Karpas-422 (cell line): ENCODE results near the gene PDE4C. TPM values are rescaled to one million over a fixed set of nuclear protein-coding genes. Genes with fewer than 3 reads are reported as not detected.

Experiments used
- DNase-seq: peaks from one replicate; pipeline ENCODE4 v3.0.0-alpha.2; 2015
- H2AFZ ChIP-seq: fragments of 200-600 bp; sonication (generic); 2 replicates; pipeline ENCODE4 v1.6.1; 2014; ENCODE audit warnings: antibody characterized with exemption, low read length, mixed read lengths
- H3K27ac ChIP-seq: fragments of 200-600 bp; sonication (generic); 2 replicates; pipeline ENCODE4 v1.5.1; 2014; ENCODE audit warnings: mild to moderate bottlenecking, low read length, moderate library complexity
- H3K27me3 ChIP-seq: fragments of 200-600 bp; sonication (generic); 2 replicates; pipeline ENCODE4 v1.6.1; 2014; ENCODE audit warnings: low read length, mixed read lengths
- H3K36me3 ChIP-seq: fragments of 200-600 bp; sonication (generic); 2 replicates; pipeline ENCODE4 v1.6.1; 2014; ENCODE audit warnings: low read length, mixed read lengths; ENCODE audit not compliant: insufficient read depth
- H3K4me1 ChIP-seq: fragments of 200-600 bp; sonication (generic); 2 replicates; pipeline ENCODE4 v1.6.1; 2014; ENCODE audit warnings: mild to moderate bottlenecking, low read length, mixed read lengths
- H3K4me2 ChIP-seq: fragments of 200-600 bp; sonication (generic); 2 replicates; pipeline ENCODE4 v1.6.1; 2014; ENCODE audit warnings: low read length, low read depth, mild to moderate bottlenecking; ENCODE audit not compliant: poor library complexity, severe bottlenecking
- H3K4me3 ChIP-seq: fragments of 200-600 bp; sonication (generic); 2 replicates; pipeline ENCODE4 v1.5.1; 2014; ENCODE audit warnings: mild to moderate bottlenecking, antibody characterized with exemption, low read length, mixed read lengths
- H3K79me2 ChIP-seq: fragments of 200-600 bp; sonication (generic); 2 replicates; pipeline ENCODE4 v1.6.1; 2014; ENCODE audit warnings: mild to moderate bottlenecking, low read length, mixed read lengths
- H3K9ac ChIP-seq: fragments of 200-600 bp; sonication (generic); 2 replicates; pipeline ENCODE4 v1.6.0; 2014; ENCODE audit warnings: low read length
- H3K9me2 ChIP-seq: fragments of 200-600 bp; sonication (generic), shearing (Covaris generic); replicated peaks from 2 replicates; pipeline ENCODE4 v1.6.0; 2014; ENCODE audit warnings: mild to moderate bottlenecking, low read length, moderate library complexity; ENCODE audit not compliant: insufficient read depth
- H3K9me3 ChIP-seq: fragments of 300-700, 200-600 bp; sonication (generic); 2 replicates; pipeline ENCODE4 v1.6.1; 2014; ENCODE audit warnings: low read length, mixed read lengths
- H4K20me1 ChIP-seq: fragments of 200-600 bp; sonication (generic); 2 replicates; pipeline ENCODE4 v1.6.1; 2014; ENCODE audit warnings: mild to moderate bottlenecking, antibody characterized with exemption, low read length, low read depth; ENCODE audit not compliant: insufficient read depth
- total RNA-seq: library from RNA; depleted of rRNA; stranded (reverse); fragments of >200 nt; shearing (Covaris generic); gene quantifications from 2 replicates; pipeline ENCODE4 v1.2.3, GENCODE V29; 2014; ENCODE audit warnings: low replicate concordance

Gene PDE4C
- total RNA-seq, 1 experiment from 2014 or later, result not detected

- H3K9ac ChIP-seq, result no peak overlapping the region
- no peaks in the 10 kb centered on the region for H3K9me2 ChIP-seq
- peaks cover 6% of the 10 kb centered on the region for H3K4me1 ChIP-seq
- H2AFZ ChIP-seq, result no peak overlapping the region
- H3K4me2 ChIP-seq, result no peak overlapping the region
- no peaks in the 10 kb centered on the region for H3K79me2 ChIP-seq
- H3K36me3 ChIP-seq, result no peaks in the 10 kb centered on the region
- peaks cover 1% of the 10 kb centered on the region; the same call in 1 of the 2 replicates for H4K20me1 ChIP-seq
- H3K9me3 ChIP-seq, result no peaks in the 10 kb centered on the region
- DNase-seq, result peak; percentile 92
- no peaks in the 10 kb centered on the region for H3K27me3 ChIP-seq
- H3K27ac ChIP-seq, result no peak overlapping the region
- H3K4me3 ChIP-seq, result no peak overlapping the region
Observed at GRCh38 chr19:18251587-18252369, 25.5 kb upstream of the PDE4C start.

- H3K27me3 ChIP-seq, result no peaks in the 10 kb centered on the region
- no peak overlapping the region for H3K4me2 ChIP-seq
- DNase-seq, result no peak
- peaks cover 6% of the 10 kb centered on the region for H3K4me1 ChIP-seq
- H4K20me1 ChIP-seq, result no peaks in the 10 kb centered on the region; the same call in 1 of the 2 replicates
- H3K9ac ChIP-seq, result no peak overlapping the region
- H3K27ac ChIP-seq, result no peak overlapping the region
- H3K79me2 ChIP-seq, result no peaks in the 10 kb centered on the region
- no peak overlapping the region for H3K4me3 ChIP-seq
- H3K36me3 ChIP-seq, result no peaks in the 10 kb centered on the region
- H3K9me3 ChIP-seq, result no peaks in the 10 kb centered on the region
- no peaks in the 10 kb centered on the region for H3K9me2 ChIP-seq
- no peak overlapping the region for H2AFZ ChIP-seq
Observed at GRCh38 chr19:18249834-18250233, 23.6 kb upstream of the PDE4C start.

DNA sequence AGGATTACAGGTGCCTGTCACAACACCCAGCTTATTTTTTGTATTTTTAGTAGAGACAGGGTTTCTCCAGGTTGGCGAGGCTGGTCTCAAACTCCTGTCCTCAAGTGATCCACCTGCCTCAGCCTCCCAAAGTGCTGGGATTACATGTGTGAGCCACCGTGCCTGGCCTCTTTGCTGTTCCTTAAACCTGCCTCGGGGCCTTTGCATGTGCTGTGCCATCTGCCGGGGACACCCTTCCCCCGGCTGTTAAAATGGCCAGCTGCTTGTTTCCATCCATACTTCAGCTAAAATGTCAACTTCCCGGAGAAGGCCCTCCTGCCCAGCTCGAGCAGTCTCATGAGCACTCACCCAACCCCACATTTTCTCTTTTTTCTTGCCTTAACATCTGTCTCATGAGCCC, 19.1 kb upstream of the PDE4C start:
- Histone ChIP-seq H3K27me3 (no peaks in the 10 kb centered on the region), H3K79me2 (no peaks in the 10 kb centered on the region), H3K36me3 (no peaks in the 10 kb centered on the region), H3K27ac (no peak overlapping the region), H3K9ac (no peak overlapping the region), H3K9me3 (no peaks in the 10 kb centered on the region), H3K4me3 (no peak overlapping the region), H4K20me1 (no peaks in the 10 kb centered on the region), H3K9me2 (no peaks in the 10 kb centered on the region), H3K4me2 (no peak overlapping the region), H3K4me1 (no peaks in the 10 kb centered on the region), H2AFZ (no peak overlapping the region)
- DNase-seq, result no peak

DNA sequence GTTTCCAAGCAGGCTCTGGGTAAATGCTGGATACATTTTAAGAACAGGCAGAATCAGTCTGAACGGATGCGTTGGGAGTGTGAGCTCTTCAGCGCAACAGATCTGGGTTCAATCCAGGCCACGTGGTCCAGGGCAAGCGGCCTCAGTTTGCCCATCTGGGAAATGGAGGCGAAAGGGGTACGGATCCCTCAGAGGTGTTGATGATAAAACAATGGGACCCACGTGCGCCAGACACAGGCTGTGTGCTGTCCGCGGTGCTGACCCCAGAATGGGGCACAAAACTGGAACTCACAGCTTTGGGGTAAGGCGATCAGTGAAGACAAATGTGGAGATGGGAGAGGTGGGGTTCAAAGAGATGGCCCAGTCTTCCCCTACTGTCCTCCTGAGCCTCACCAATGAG, 13.1 kb upstream of the PDE4C start:
- H4K20me1 ChIP-seq, result no peaks in the 10 kb centered on the region
- H3K9ac ChIP-seq, result no peak overlapping the region

GRCh38 chr19:18234194-18234593, 8.0 kb upstream of the PDE4C start:
- no peaks in the 10 kb centered on the region for H3K9me2 ChIP-seq
- peaks cover 12% of the 10 kb centered on the region for H3K4me1 ChIP-seq
- H4K20me1 ChIP-seq, result no peaks in the 10 kb centered on the region
- no peaks in the 10 kb centered on the region for H3K36me3 ChIP-seq
- no peaks in the 10 kb centered on the region for H3K27me3 ChIP-seq
- H3K4me3 ChIP-seq, result no peak overlapping the region
- H3K9me3 ChIP-seq, result no peaks in the 10 kb centered on the region
- H3K4me2 ChIP-seq, result no peak overlapping the region
- DNase-seq, result no peak
- no peak overlapping the region for H2AFZ ChIP-seq
- H3K79me2 ChIP-seq, result no peaks in the 10 kb centered on the region
- H3K9ac ChIP-seq, result no peak overlapping the region
- no peak overlapping the region for H3K27ac ChIP-seq

More for the DNA sequence above, 13.1 kb upstream of the PDE4C start:
- DNase-seq, result peak; percentile 53
- no peaks in the 10 kb centered on the region for H3K27me3 ChIP-seq
- H3K9me3 ChIP-seq, result no peaks in the 10 kb centered on the region
- no peak overlapping the region for H3K4me3 ChIP-seq
- no peak overlapping the region for H3K27ac ChIP-seq
- H3K4me2 ChIP-seq, result no peak overlapping the region
- no peak overlapping the region for H2AFZ ChIP-seq
- H3K79me2 ChIP-seq, result no peaks in the 10 kb centered on the region
- no peaks in the 10 kb centered on the region for H3K36me3 ChIP-seq
- H3K4me1 ChIP-seq, result no peaks in the 10 kb centered on the region
- no peaks in the 10 kb centered on the region for H3K9me2 ChIP-seq

GRCh38 chr19:18233224-18233825, 7.1 kb upstream of the PDE4C start:
- Histone ChIP-seq H3K4me1 (peaks cover 13% of the 10 kb centered on the region), H4K20me1 (no peaks in the 10 kb centered on the region), H2AFZ (no peak overlapping the region), H3K36me3 (no peaks in the 10 kb centered on the region), H3K4me2 (no peak overlapping the region), H3K9me2 (no peaks in the 10 kb centered on the region), H3K9me3 (no peaks in the 10 kb centered on the region), H3K4me3 (no peak overlapping the region), H3K79me2 (no peaks in the 10 kb centered on the region), H3K9ac (no peak overlapping the region), H3K27ac (no peak overlapping the region), H3K27me3 (no peaks in the 10 kb centered on the region)
- peak; percentile 80 for DNase-seq

DNA sequence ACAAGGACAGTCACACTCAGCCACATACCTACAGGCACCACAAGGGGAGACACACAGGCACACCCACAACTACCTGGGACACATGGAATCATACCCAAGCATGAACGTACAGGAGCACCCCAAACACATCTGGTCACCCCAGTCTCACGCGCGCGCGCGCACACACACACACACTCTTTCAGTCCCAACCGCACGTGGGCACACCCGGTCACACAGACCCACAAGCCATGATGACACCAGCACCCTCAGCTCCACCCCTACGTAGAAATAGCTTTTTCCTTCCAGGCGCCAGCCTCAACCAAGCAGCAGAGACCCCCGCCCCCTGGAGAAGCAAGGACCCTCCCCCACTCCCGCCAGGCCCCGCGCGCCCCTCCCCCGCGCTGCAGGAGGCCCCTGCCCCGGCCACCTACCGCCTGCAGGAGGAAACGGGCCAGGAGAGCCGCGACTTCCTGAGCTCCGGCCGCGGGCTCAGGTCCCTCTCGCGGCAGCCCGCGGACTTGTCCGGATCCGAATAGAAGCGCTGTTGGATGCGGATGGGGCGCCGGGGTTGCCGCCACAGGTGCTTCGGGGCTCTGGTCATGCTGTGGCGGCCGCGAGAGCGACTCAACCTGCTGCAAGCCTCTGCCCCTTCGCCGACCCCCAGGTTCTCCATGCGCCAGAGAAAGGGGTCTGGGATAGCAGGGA, 6.4 kb upstream of the PDE4C start:
- H2AFZ ChIP-seq, result no peak overlapping the region
- H3K4me2 ChIP-seq, result no peak overlapping the region

GRCh38 chr19:18231775-18232174, 5.5 kb upstream of the PDE4C start:
- no peaks in the 10 kb centered on the region for H3K36me3 ChIP-seq
- H3K79me2 ChIP-seq, result no peaks in the 10 kb centered on the region
- no peaks in the 10 kb centered on the region for H3K9me3 ChIP-seq
- H3K27ac ChIP-seq, result no peak overlapping the region
- no peak overlapping the region for H2AFZ ChIP-seq
- H4K20me1 ChIP-seq, result no peaks in the 10 kb centered on the region
- no peaks in the 10 kb centered on the region for H3K27me3 ChIP-seq
- no peak overlapping the region for H3K4me2 ChIP-seq
- peak; percentile 78 for DNase-seq
- no peak overlapping the region for H3K9ac ChIP-seq
- peaks cover 25% of the 10 kb centered on the region for H3K4me1 ChIP-seq
- no peak overlapping the region for H3K4me3 ChIP-seq
- no peaks in the 10 kb centered on the region for H3K9me2 ChIP-seq

More for the DNA sequence above, 6.4 kb upstream of the PDE4C start:
- Histone ChIP-seq H3K27ac (no peak overlapping the region), H3K9ac (no peak overlapping the region), H3K4me3 (no peak overlapping the region), H3K9me3 (no peaks in the 10 kb centered on the region), H3K36me3 (no peaks in the 10 kb centered on the region), H3K79me2 (no peaks in the 10 kb centered on the region), H4K20me1 (no peaks in the 10 kb centered on the region), H3K4me1 (peaks cover 19% of the 10 kb centered on the region), H3K27me3 (no peaks in the 10 kb centered on the region), H3K9me2 (no peaks in the 10 kb centered on the region)
- no peak for DNase-seq
